ENCODE data around the gene C3orf33. TPM values are rescaled to one million over a fixed set of nuclear protein-coding genes. Genes with fewer than 3 reads are reported as not detected.
A peak's percentile ranks its signal among the peaks of the same experiment; 100 is the strongest.

The C3orf33 gene
- total and polyA plus RNA-seq, 2 of the 13 experiments (the other 11 are each of a cell fraction or from before 2014, with no cell fraction given) = 9.2 to 12.6 TPM

DNA sequence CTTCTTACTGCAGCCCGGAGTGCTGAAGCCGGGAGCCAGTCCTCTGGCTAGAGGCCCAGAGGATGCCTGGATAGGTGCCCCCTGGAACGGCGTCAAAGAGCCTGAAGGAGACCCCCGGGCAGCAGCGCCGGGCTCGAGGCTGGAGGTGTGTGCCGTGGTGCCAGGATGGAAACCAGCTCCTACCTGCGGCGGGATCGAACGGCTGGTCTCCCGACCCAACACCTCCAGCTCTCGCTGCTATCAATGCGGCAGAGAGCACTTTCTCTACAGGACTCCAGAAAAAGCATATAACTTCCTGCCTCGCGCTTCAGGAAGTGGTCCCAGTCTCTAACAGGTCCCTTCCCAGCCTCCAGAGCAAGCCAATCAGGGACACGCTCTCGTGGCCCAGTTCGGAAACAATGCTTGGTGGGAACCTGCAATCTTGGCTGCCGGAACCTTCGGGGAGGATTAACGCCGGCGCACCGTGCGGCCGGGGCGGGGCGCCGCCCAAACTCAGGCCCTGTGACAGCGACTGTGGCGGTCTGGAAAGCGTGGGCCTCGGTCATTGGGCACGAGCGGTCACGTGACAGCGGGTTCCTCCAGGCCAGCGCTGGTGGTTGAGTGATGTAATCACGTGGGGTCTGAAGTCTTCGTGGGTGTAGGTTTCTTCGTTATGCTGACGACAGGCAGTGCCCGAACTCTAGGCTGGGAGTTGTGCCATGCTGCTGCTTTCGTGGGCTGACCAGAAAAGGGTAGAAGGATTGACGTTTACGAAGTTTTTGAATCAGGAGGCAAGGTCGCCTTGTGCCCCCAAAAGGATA, 48.3 kb upstream of the C3orf33 start, which contains the start of gene SLC33A1 (continued):
- TF ChIP-seq AKAP8 (CRISPR knock-in tag; IDR thresholded peaks at IDR 0.05) (no peak), NCOA2 (CRISPR knock-in tag; IDR thresholded peaks at IDR 0.05) (peak; percentile 77), ZNF768 (CRISPR knock-in tag; IDR thresholded peaks at IDR 0.05) (peak; percentile 74; the same call in 1 of the 2 replicates), ZMYM3 (CRISPR knock-in tag; IDR thresholded peaks at IDR 0.05) (peak; percentile 72; the same call in 1 of the 2 replicates), SETDB1 (CRISPR knock-in tag; IDR thresholded peaks at IDR 0.05; ENCODE audit: borderline replicate concordance) (no peak), SPEN (CRISPR knock-in tag; IDR thresholded peaks at IDR 0.05; ENCODE audit: low read depth) (peak; percentile 99), ZNF160 (CRISPR knock-in tag; IDR thresholded peaks at IDR 0.05) (no peak; the same call in 1 of the 2 replicates), CENPX (CRISPR knock-in tag; IDR thresholded peaks at IDR 0.05) (no peak), ZNF136 (CRISPR knock-in tag; IDR thresholded peaks at IDR 0.05; ENCODE audit: low read depth) (0 out of 2 replicates have a peak, but pooled peaks have one; percentile 83), ZNF543 (CRISPR knock-in tag; IDR thresholded peaks at IDR 0.05) (peak; percentile 80; the same call in 1 of the 2 replicates), SMARCE1 (IDR thresholded peaks at IDR 0.05; ENCODE audit: borderline replicate concordance) (no peak), HOXA3 (CRISPR knock-in tag; IDR thresholded peaks at IDR 0.05) (peak; percentile 96), HNRNPL (IDR thresholded peaks at IDR 0.05; ENCODE audit: low read depth, low read length) (0 out of 2 replicates have a peak, but pooled peaks have one; percentile 2), ZBTB38 (CRISPR knock-in tag; IDR thresholded peaks at IDR 0.05) (peak; percentile 85), ZNF274 (CRISPR knock-in tag; IDR thresholded peaks at IDR 0.05) (peak; percentile 86), ZNF224 (CRISPR knock-in tag; IDR thresholded peaks at IDR 0.05) (peak; percentile 94)
- TF ChIP-seq, protein P1, sequence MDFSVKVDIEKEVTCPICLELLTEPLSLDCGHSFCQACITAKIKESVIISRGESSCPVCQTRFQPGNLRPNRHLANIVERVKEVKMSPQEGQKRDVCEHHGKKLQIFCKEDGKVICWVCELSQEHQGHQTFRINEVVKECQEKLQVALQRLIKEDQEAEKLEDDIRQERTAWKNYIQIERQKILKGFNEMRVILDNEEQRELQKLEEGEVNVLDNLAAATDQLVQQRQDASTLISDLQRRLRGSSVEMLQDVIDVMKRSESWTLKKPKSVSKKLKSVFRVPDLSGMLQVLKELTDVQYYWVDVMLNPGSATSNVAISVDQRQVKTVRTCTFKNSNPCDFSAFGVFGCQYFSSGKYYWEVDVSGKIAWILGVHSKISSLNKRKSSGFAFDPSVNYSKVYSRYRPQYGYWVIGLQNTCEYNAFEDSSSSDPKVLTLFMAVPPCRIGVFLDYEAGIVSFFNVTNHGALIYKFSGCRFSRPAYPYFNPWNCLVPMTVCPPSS (IDR thresholded peaks at IDR 0.05) = peak; percentile 78; the same call in 1 of the 2 replicates
- TF ChIP-seq, protein P2, sequence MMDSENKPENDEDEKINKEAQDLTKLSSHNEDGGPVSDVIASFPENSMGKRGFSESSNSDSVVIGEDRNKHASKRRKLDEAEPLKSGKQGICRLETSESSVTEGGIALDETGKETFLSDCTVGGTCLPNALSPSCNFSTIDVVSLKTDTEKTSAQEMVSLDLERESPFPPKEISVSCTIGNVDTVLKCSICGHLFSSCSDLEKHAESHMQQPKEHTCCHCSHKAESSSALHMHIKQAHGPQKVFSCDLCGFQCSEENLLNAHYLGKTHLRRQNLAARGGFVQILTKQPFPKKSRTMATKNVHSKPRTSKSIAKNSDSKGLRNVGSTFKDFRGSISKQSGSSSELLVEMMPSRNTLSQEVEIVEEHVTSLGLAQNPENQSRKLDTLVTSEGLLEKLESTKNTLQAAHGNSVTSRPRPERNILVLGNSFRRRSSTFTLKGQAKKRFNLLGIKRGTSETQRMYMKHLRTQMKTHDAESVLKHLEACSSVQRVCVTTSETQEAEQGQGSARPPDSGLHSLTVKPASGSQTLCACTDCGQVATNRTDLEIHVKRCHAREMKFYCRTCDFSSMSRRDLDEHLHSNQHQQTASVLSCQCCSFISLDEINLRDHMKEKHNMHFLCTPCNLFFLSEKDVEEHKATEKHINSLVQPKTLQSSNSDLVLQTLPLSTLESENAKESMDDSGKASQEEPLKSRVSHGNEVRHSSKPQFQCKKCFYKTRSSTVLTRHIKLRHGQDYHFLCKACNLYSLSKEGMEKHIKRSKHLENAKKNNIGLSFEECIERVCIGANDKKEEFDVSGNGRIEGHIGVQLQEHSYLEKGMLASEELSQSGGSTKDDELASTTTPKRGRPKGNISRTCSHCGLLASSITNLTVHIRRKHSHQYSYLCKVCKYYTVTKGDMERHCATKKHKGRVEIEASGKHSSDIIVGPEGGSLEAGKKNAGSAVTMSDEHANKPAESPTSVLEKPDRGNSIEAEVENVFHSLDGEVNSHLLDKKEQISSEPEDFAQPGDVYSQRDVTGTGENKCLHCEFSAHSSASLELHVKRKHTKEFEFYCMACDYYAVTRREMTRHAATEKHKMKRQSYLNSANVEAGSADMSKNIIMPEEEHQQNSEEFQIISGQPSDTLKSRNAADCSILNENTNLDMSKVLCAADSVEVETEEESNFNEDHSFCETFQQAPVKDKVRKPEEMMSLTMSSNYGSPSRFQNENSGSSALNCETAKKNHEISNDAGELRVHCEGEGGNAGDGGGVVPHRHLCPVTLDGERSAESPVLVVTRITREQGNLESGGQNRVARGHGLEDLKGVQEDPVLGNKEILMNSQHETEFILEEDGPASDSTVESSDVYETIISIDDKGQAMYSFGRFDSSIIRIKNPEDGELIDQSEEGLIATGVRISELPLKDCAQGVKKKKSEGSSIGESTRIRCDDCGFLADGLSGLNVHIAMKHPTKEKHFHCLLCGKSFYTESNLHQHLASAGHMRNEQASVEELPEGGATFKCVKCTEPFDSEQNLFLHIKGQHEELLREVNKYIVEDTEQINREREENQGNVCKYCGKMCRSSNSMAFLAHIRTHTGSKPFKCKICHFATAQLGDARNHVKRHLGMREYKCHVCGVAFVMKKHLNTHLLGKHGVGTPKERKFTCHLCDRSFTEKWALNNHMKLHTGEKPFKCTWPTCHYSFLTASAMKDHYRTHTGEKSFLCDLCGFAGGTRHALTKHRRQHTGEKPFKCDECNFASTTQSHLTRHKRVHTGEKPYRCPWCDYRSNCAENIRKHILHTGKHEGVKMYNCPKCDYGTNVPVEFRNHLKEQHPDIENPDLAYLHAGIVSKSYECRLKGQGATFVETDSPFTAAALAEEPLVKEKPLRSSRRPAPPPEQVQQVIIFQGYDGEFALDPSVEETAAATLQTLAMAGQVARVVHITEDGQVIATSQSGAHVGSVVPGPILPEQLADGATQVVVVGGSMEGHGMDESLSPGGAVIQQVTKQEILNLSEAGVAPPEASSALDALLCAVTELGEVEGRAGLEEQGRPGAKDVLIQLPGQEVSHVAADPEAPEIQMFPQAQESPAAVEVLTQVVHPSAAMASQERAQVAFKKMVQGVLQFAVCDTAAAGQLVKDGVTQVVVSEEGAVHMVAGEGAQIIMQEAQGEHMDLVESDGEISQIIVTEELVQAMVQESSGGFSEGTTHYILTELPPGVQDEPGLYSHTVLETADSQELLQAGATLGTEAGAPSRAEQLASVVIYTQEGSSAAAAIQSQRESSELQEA (CRISPR knock-in tag; IDR thresholded peaks at IDR 0.05; ENCODE audit: not compliant biosample characterization) = peak; percentile 70
- TF ChIP-seq, protein P3, sequence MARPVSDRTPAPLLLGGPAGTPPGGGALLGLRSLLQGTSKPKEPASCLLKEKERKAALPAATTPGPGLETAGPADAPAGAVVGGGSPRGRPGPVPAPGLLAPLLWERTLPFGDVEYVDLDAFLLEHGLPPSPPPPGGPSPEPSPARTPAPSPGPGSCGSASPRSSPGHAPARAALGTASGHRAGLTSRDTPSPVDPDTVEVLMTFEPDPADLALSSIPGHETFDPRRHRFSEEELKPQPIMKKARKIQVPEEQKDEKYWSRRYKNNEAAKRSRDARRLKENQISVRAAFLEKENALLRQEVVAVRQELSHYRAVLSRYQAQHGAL (CRISPR knock-in tag; IDR thresholded peaks at IDR 0.05; ENCODE audit: not compliant biosample characterization) = no peak

Data from HepG2 (cell line).